IMR-90 (cell line): ENCODE data around the gene C8A. TPM values are rescaled to one million over a fixed set of nuclear protein-coding genes. Genes with fewer than 3 reads are reported as not detected.

Experiments used
- ATAC-seq: fragments of 200-7000 bp; cut with Tn5 transposase; 2 replicates; pipeline ENCODE4 v1.9.1; 2020; ENCODE audit warnings: low read depth, mild to moderate bottlenecking, moderate library complexity
- BruUV-seq: library from RNA; stranded (reverse); fragments of 400-500 nt; replicated peaks from 2 replicates; lab custom pipeline; 2021; lab: Mats Ljungman, UMichigan
- CTCF ChIA-PET: fragments of 300-600 bp; formaldehyde crosslinking; extraction: SDS; loops from one replicate; lab custom pipeline; 2021; ENCODE audit warnings: antibody characterized with exemption; lab: Yijun Ruan, JAX
- POLR2A ChIA-PET: fragments of 300-600 bp; sonication (Branson Sonifier 250); formaldehyde crosslinking; loops from one replicate; lab custom pipeline; 2022; ENCODE audit warnings: antibody characterized with exemption; ENCODE audit not compliant: unreplicated experiment; lab: Charles Lee
- DNase-seq: peaks from one replicate; pipeline ENCODE4 v3.0.0; 2013
- H2AFZ ChIP-seq: replicated peaks from 2 replicates; pipeline ENCODE3; 2013; ENCODE audit warnings: low read length, mild to moderate bottlenecking; ENCODE audit not compliant: poor library complexity
- H2AK5ac ChIP-seq: 2 replicates; pipeline ENCODE4 v1.6.1; 2013; ENCODE audit warnings: low read depth, low read length, inconsistent platforms
- H2AK9ac ChIP-seq: replicated peaks from 2 replicates; pipeline ENCODE3; 2013; ENCODE audit warnings: mild to moderate bottlenecking, low read depth, low read length, moderate library complexity; ENCODE audit not compliant: poor library complexity
- H2BK120ac ChIP-seq: 2 replicates; pipeline ENCODE4 v1.6.1; 2013; ENCODE audit warnings: low read depth, low read length, inconsistent platforms
- H2BK15ac ChIP-seq: 3 replicates; pipeline ENCODE4 v1.6.1; 2013; ENCODE audit warnings: low read depth, low read length, inconsistent platforms
- H2BK20ac ChIP-seq: 2 replicates; pipeline ENCODE4 v1.6.1; 2013; ENCODE audit warnings: low read depth, mild to moderate bottlenecking, inconsistent platforms, low read length, moderate library complexity
- H2BK5ac ChIP-seq: 2 replicates; pipeline ENCODE4 v1.6.1; 2013; ENCODE audit warnings: mild to moderate bottlenecking, low read depth, low read length, inconsistent platforms; ENCODE audit not compliant: poor library complexity, severe bottlenecking
- H3K14ac ChIP-seq: replicated peaks from 2 replicates; pipeline ENCODE4 v1.6.1; 2013; ENCODE audit warnings: low read depth, low read length, inconsistent platforms
- H3K18ac ChIP-seq: 2 replicates; pipeline ENCODE4 v1.6.1; 2013; ENCODE audit warnings: low read depth, low read length, control low read depth
- H3K23ac ChIP-seq: 2 replicates; pipeline ENCODE4 v1.6.1; 2013; ENCODE audit warnings: low read depth, low read length, inconsistent platforms
- H3K27ac ChIP-seq: 2 replicates; pipeline ENCODE4 v1.5.1; 2013; ENCODE audit warnings: mild to moderate bottlenecking, control low read depth, low read length; ENCODE audit not compliant: insufficient read depth
- H3K27me3 ChIP-seq: 2 replicates; pipeline ENCODE4 v1.6.1; 2013; ENCODE audit warnings: low read length; ENCODE audit not compliant: control insufficient read depth, insufficient read depth
- H3K36me3 ChIP-seq: 2 replicates; pipeline ENCODE4 v1.6.1; 2013; ENCODE audit warnings: low read length, mixed read lengths; ENCODE audit not compliant: control insufficient read depth, insufficient read depth
- H3K4ac ChIP-seq: 2 replicates; pipeline ENCODE4 v1.6.1; 2013; ENCODE audit warnings: low read depth, low read length, inconsistent platforms
- H3K4me1 ChIP-seq: 2 replicates; pipeline ENCODE4 v1.6.1; 2013; ENCODE audit warnings: low read length, mixed read lengths; ENCODE audit not compliant: control insufficient read depth, insufficient read depth
- H3K4me2 ChIP-seq: 2 replicates; pipeline ENCODE4 v1.6.1; 2013; ENCODE audit warnings: low read depth, mild to moderate bottlenecking, control low read depth, low read length, moderate library complexity
- H3K4me3 ChIP-seq: 2 replicates; pipeline ENCODE4 v1.5.1; 2013; ENCODE audit warnings: low read depth, mild to moderate bottlenecking, control low read depth, low read length, moderate library complexity; ENCODE audit not compliant: insufficient read depth
- H3K56ac ChIP-seq: 2 replicates; pipeline ENCODE4 v1.6.1; 2013; ENCODE audit warnings: low read length, inconsistent platforms; ENCODE audit not compliant: insufficient read depth; ENCODE audit errors: extremely low read depth
- H3K79me1 ChIP-seq, 2 experiments: 2 replicates each; pipeline ENCODE4 v1.6.1; 2013; ENCODE audit warnings: low read length in 2 of 2, inconsistent platforms in 1 of 2, low read depth in 1 of 2
- H3K9ac ChIP-seq: 2 replicates; pipeline ENCODE4 v1.6.1; 2013; ENCODE audit warnings: low read depth, low read length, control low read depth
- H3K9me1 ChIP-seq: 2 replicates; pipeline ENCODE4 v1.6.1; 2013; ENCODE audit warnings: low read length, inconsistent platforms; ENCODE audit not compliant: insufficient read depth
- H3K9me3 ChIP-seq: 2 replicates; pipeline ENCODE4 v1.6.1; 2013; ENCODE audit warnings: low read length; ENCODE audit not compliant: control insufficient read depth, insufficient read depth
- H4K20me1 ChIP-seq: 2 replicates; pipeline ENCODE4 v1.6.1; 2013; ENCODE audit warnings: low read length, inconsistent platforms; ENCODE audit not compliant: insufficient read depth
- H4K5ac ChIP-seq: 2 replicates; pipeline ENCODE4 v1.6.1; 2013; ENCODE audit warnings: mild to moderate bottlenecking, low read depth, low read length, control low read depth
- H4K8ac ChIP-seq, 2 experiments: 2 replicates each; pipeline ENCODE4 v1.6.1; 2013; ENCODE audit warnings: low read depth in 2 of 2, low read length in 2 of 2, control low read depth in 1 of 2, inconsistent platforms in 1 of 2
- H4K91ac ChIP-seq: 2 replicates; pipeline ENCODE4 v1.6.1; 2013; ENCODE audit warnings: low read depth, low read length, inconsistent platforms; ENCODE audit not compliant: insufficient read depth
- ELK1 ChIP-seq: fragments of 150-350 bp; IDR thresholded peaks from 2 replicates; pipeline ENCODE4 v1.6.1; 2016; ENCODE audit warnings: low read depth, mild to moderate bottlenecking, low read length, moderate library complexity, borderline replicate concordance
- FOS ChIP-seq: fragments of 150-350 bp; IDR thresholded peaks from 2 replicates; pipeline ENCODE4 v1.6.1; 2016; ENCODE audit warnings: low read depth, low read length
- MAFK ChIP-seq: IDR thresholded peaks from 2 replicates; pipeline ENCODE4 v1.6.1; 2012; ENCODE audit warnings: low read depth, low read length, improper control_type of control experiment
- RAD21 ChIP-seq: IDR thresholded peaks from 2 replicates; pipeline ENCODE4 v1.6.1; 2012; ENCODE audit warnings: low read length, improper control_type of control experiment
- whole genome bisulfite sequencing, 2 experiments: methylation state at CpG; one replicate each; pipeline versions ENCODE4 v1.1.5 to v1.1.7; 2013; ENCODE audit warnings: missing lambda C conversion rate in 2 of 2; ENCODE audit not compliant: insufficient read length in 1 of 2; ENCODE audit errors: extremely low coverage in 2 of 2; 5-methylcytosine and 5-hydroxymethylcytosine counted together
- dilution Hi-C: fragments of 300-500 bp; cut with HindIII; formaldehyde crosslinking; loops from one replicate; pipeline ENCODE4 v1.14.3; 2018; ENCODE audit warnings: low sequenced_read_pairs; ENCODE audit not compliant: unreplicated experiment
- in situ Hi-C: fragments of 300-500 bp; cut with MboI; formaldehyde crosslinking; loops from 3 replicates; pipeline ENCODE4 v1.14.3; 2019; ENCODE audit warnings: low sequenced_read_pairs, inconsistent platforms, mixed read lengths
- intact Hi-C: fragments of 100-400 bp; cut with micrococcal nuclease; formaldehyde crosslinking; loops from 2 replicates; pipeline ENCODE4 v1.10.0; 2022
- polyA plus RNA-seq, 3 experiments: library from polyadenylated mRNA; depleted of rRNA; stranded (reverse); fragments of >200 nt; gene quantifications; 2 replicates each; pipeline ENCODE4 v1.2.3, GENCODE V29; 2012; ENCODE audit warnings: low replicate concordance in 1 of 3
- total RNA-seq: library from RNA; depleted of rRNA; stranded (reverse); fragments of >200 nt; gene quantifications from 2 replicates; pipeline ENCODE4 v1.2.3, GENCODE V29; 2012
- TF ChIP-seq, protein P1 (sequence below): fragments of 150-350 bp; IDR thresholded peaks from 2 replicates; pipeline ENCODE4 v1.6.1; 2017; ENCODE audit warnings: mild to moderate bottlenecking, antibody characterized with exemption, low read length, low read depth

Gene C8A
- total and polyA plus RNA-seq, 2 of the 4 experiments (the other 2 are of a cell fraction), result not detected

- Histone ChIP-seq H3K14ac (peak overlapping the region; percentile 68), H2AK9ac (no peak overlapping the region), H4K20me1 (no peaks in the 10 kb centered on the region), H3K4me1 (peaks cover 4% of the 10 kb centered on the region; the same call in 1 of the 2 replicates), H3K9me3 (peaks cover 2% of the 10 kb centered on the region; the same call in 1 of the 2 replicates), H3K9me1 (no peaks in the 10 kb centered on the region), H3K4ac (peak overlapping the region; percentile 84), H2AFZ (peak overlapping the region; percentile 89), H3K4me3 (no peak overlapping the region), H4K91ac (peak overlapping the region; percentile 65), H3K36me3 (no peaks in the 10 kb centered on the region), H2BK20ac (peak overlapping the region; percentile 88), H2AK5ac (peak overlapping the region; percentile 45; the same call in 1 of the 2 replicates), H3K23ac (peak overlapping the region; percentile 73), H3K9ac (0 out of 2 replicates have a peak overlapping the region, but pooled peaks have one; percentile 44), H3K56ac (peak overlapping the region; percentile 52), H2BK120ac (peak overlapping the region; percentile 86), H4K8ac (peak overlapping the region; percentile 64 to 85), H4K5ac (peak overlapping the region; percentile 76; the same call in 1 of the 2 replicates), H3K4me2 (peak overlapping the region; percentile 75; the same call in 1 of the 2 replicates), H2BK5ac (peak overlapping the region; percentile 96), H3K27ac (peak overlapping the region; percentile 64), H3K79me1 (no peaks in the 10 kb centered on the region), H3K18ac (peak overlapping the region; percentile 86; the same call in 1 of the 2 replicates), H3K27me3 (no peaks in the 10 kb centered on the region), H2BK15ac (peak overlapping the region; percentile 96; the same call in 2 of the 3 replicates)
- dilution Hi-C loops, result no loop called here
- peak; percentile 89 for ATAC-seq
- no TSS peak for BruUV-seq
- DNase-seq, result peak; percentile 88
- CTCF ChIA-PET, result interaction anchor here (0.6 kb wide), 2 partner anchors 34 to 50 kb away, joined by 3 to 8 read pairs; no protein-coding TSS in a partner anchor
- intact Hi-C loops, result no loop called here
- POLR2A ChIA-PET, result no interaction called here
- no CpG with 5 or more reads among the region's 2 CpGs for WGBS, 2 experiments
- peak; percentile 85 for TF ChIP-seq MAFK
- TF ChIP-seq, protein P1, sequence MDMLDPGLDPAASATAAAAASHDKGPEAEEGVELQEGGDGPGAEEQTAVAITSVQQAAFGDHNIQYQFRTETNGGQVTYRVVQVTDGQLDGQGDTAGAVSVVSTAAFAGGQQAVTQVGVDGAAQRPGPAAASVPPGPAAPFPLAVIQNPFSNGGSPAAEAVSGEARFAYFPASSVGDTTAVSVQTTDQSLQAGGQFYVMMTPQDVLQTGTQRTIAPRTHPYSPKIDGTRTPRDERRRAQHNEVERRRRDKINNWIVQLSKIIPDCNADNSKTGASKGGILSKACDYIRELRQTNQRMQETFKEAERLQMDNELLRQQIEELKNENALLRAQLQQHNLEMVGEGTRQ, result no peak
- TF ChIP-seq ELK1, result no peak
- TF ChIP-seq RAD21, result no peak
- no peak for TF ChIP-seq FOS
- in situ Hi-C loops, result no loop called here
These were observed 12.1 kb downstream of the C8A start for GRCh38 chr1:56866656-56867055.
